ENCODE results near the gene BCKDHA. TPM values are rescaled to one million over a fixed set of nuclear protein-coding genes. Genes with fewer than 3 reads are reported as not detected.

BCKDHA gene
- total RNA-seq, 8 experiments from 2014 or later: 17.8 to 46.4 (median 35.4) TPM

DNA sequence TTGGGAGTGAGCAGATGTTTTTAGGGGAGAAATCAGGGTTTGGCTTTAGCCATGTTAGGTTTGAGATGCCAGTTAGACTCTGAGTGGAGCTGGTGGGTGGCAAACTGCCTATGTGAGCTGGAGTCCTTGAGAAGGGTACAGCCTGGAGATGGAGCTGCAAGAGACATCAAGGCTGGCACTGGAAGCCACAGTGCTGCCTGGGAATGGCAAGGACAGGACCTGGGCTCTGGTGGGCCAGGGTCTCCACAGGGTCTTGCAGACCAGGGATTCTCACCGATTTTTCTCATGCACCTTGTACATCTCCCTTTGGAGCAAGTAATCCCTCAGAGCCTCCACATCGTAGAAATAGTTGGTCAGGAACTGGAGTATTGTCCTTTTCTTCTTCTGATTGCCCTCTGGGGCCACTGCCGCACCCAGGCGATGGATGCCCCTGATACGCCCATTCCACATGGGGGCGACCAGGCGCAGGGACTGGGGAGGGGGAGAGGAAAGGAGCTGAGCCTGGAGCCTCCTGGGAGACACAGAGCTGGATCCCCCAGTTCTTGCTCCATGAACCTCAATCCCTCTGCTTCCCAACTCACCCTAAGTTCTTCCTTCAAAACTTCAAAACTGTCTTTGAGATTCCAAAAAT, 40.4 kb downstream of the BCKDHA start:
- no peak overlapping the region for H3K4me3 ChIP-seq
- peaks cover 5 to 8% of the 10 kb centered on the region in 2 donors for H3K4me1 ChIP-seq (replicated peaks in 1 of 2)
- no peak overlapping the region for H3K27ac ChIP-seq
- 85 to 100% (median 100%) methylated on average over 1 to 6 of the region's 7 CpGs; no CpG with 5 or more reads in 6 of the 10 experiments for WGBS, 10 experiments
- no peak for ATAC-seq (replicated peaks in 6 of 8)
- in situ Hi-C loops (cut with MboI; ENCODE audit: low pct_unique_long_range_greater_than_20kb in 2 of 9, low sequenced_read_pairs in 9 of 9, unreplicated experiment in 9 of 9): loop anchor here in 1 of 9 experiments (25.0 kb wide), 1 partner anchor 124 kb away; no protein-coding TSS in a partner anchor

DNA sequence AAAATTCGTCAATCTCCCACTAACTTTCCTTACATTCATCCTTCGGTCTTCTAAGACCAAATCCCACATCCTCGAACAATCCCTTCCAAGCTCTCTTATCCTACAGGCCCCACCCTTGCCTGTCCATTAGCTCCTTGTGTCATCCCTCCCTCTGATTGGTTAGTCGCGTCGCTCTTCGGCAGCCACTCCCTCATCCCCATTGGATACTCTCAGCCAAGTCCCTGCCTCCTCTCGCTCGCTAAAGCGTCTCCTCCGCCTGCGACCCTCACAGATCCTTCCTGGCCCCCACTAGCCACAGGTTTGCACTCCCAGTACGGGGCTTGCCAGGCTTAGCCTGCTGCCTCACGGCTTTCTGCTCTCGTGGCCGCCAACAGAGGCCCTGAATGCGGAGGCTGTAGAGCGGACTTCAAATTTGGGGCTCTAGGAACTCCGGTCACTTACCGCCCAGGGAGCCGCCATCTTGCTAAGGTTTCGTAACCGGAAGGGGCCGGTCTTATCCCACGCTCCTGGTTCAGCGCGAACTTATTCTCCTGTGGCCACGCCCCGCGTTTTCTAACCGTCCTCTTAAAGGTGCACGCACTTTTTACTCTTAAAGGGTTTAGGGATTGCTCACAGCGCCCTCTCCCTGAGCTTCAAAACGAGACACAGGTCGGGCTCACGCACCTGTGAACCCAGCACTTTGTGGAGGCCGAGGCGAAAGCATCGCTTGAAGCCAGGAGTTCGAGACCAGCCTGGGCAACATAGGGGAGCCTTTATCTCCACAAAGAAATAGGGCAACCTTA, 42.0 kb downstream of the BCKDHA start, which contains the start of gene DMAC2:
Gene DMAC2 (minus strand): TSS at position 472 of the 782 bp plus-strand sequence. CDS start 13 bp downstream, at position 459.
- Histone ChIP-seq H3K4me1 (replicated peaks in 1 of 2) (peaks cover 5 to 8% of the 10 kb centered on the region in 2 donors), H3K27ac (peak within 1 kb of the TSS; percentile 94), H3K4me3 (peak within 1 kb of the TSS; percentile 78 to 99 (median 92))
- in situ Hi-C loops (cut with MboI; ENCODE audit: low pct_unique_long_range_greater_than_20kb in 2 of 9, low sequenced_read_pairs in 9 of 9, unreplicated experiment in 9 of 9): loop anchor here in 3 of 9 experiments (10.0 to 25.0 kb wide), 2 partner anchors 123 to 125 kb away; no protein-coding TSS in a partner anchor
- ATAC-seq (replicated peaks in 6 of 8): peak; percentile 98 to 99 (median 99)
- WGBS, 10 experiments: 0 to 9% (median 2%) methylated on average over 3 to 19 of the region's 40 CpGs

DNA sequence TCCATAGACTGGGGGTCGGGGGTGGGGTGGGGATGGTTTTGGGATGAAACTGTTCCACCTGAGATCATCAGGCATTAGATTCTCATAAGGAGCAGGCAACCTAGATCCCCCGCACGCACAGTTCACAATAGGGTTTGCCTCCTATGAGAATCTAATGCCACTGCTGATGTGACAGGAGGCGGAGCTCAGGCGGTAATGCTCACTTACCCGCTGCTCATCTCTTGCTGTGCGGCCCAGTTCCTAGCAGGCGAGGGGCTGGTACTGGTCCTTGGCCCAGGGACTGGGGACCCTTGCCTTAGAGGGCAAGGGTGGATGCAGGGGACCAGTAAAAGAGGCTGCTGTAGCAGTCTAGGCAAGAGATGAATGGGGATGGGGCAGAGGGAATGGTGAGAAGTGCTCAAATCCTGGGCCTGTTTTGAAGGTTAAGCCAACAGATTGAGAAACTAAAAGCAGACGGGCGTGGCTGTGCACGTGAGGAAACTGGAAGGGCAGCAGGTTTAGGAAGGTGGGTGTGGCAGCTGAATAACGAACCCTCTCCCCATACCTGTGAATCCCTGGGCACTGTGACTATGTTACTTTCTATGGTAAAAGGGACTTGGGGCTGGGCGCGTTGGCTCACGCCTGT, 43.8 kb downstream of the BCKDHA start:
- peaks cover 5 to 8% of the 10 kb centered on the region in 2 donors for H3K4me1 ChIP-seq (replicated peaks in 1 of 2)
- in situ Hi-C loops (cut with MboI; ENCODE audit: low pct_unique_long_range_greater_than_20kb in 2 of 9, low sequenced_read_pairs in 9 of 9, unreplicated experiment in 9 of 9): loop anchor here in 3 of 9 experiments (10.0 to 25.0 kb wide), 2 partner anchors 121 to 123 kb away; no protein-coding TSS in a partner anchor
- no peak overlapping the region for H3K27ac ChIP-seq
- WGBS, 10 experiments: 0 to 100% (median 72%) methylated on average over 1 to 8 of the region's 15 CpGs; no CpG with 5 or more reads in 3 of the 10 experiments
- H3K4me3 ChIP-seq: no peak overlapping the region
- ATAC-seq (replicated peaks in 6 of 8): no peak

DNA sequence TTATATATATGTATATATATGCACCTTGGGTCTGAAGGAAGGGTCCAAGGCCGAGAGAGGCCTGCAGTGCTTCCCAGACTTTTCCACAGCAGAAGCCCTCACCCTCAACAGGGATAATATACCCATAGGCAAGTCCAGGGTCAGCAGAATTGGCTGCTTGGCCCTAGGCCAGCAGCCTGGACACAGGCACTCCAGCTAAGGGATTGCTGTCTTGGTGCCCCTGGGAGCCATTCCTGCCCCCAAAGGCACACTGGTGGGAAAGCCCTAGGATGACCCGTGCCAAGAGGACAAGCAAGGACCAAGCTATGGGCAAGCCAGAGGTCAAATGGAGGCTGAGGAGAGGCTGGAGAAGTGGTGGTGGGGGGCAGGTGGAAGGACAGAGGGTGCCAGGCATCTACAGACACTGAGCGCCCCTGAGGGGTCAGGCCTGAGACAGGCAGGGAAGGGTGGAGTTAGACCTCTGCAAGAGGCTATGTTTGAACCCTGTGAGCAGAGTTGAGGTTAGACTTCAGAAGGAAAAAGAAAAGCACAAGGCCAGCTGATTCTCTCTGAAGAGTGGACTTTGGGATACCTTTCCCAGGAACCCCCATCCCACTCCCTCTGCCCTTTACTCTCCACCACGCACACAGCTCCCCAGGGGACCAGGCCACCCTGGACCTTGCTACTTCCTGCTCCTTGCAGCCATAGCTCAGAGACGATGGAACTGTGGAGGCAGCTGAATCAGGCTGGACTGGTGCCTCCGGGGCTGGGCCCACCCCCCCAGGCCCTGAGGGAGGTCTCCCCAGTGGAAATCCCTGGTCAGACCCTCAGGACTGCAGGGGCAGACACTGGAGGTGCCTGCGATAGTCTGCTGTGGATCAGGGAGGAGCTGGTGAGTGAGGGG, 45.1 kb downstream of the BCKDHA start, which contains the start of gene ERICH4:
Gene ERICH4 (plus strand): TSS at position 684 of the 883 bp plus-strand sequence. CDS start 14 bp downstream, at position 698.
- WGBS, 10 experiments: 40 to 100% (median 65%) methylated on average over 1 to 2 of the region's 7 CpGs; no CpG with 5 or more reads in 4 of the 10 experiments
- in situ Hi-C loops (cut with MboI; ENCODE audit: low pct_unique_long_range_greater_than_20kb in 2 of 9, low sequenced_read_pairs in 9 of 9, unreplicated experiment in 9 of 9): loop anchor here in 3 of 9 experiments (10.0 to 25.0 kb wide), 2 partner anchors 120 to 122 kb away; no protein-coding TSS in a partner anchor
- Histone ChIP-seq H3K4me1 (replicated peaks in 1 of 2) (peaks cover 5 to 8% of the 10 kb centered on the region in 2 donors), H3K27ac (no peak within 1 kb of the TSS), H3K4me3 (no peak within 1 kb of the TSS)
- ATAC-seq (replicated peaks in 6 of 8): no peak

DNA sequence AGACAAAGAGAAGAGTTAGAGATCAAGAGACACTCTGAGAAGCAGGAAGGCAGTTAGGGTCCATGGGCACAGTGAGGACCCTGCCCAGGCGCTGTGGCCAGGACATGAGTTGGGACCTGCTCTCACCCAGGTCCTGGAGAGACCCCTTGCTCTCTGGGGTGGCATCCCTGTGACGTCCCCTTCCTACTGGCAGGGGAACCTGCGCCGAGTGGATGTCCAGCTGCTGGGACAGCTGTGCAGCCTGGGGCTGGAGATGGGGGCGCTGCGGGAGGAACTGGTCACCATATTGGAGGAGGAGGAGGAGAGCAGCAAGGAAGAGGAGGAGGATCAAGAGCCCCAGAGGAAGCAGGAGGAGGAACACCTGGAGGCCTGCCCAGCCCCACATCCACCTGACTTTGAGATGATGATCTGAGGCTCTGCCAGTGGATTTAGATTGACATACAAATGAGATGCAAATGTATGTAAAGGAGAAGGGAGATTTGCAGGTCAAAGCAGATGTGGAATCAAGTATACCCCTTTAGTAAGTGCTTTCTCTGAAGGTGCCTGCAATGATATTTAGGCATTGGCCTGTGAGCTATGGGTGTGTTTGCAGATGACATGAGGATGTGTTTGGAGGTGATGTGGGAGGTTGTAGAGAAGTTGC, 46.3 kb downstream of the BCKDHA start:
- ATAC-seq (replicated peaks in 6 of 8): no peak
- 6 to 100% (median 57%) methylated on average over 1 to 5 of the region's 6 CpGs; no CpG with 5 or more reads in 2 of the 10 experiments for WGBS, 10 experiments
- H3K4me1 ChIP-seq (replicated peaks in 1 of 2): peaks cover 0 to 3% of the 10 kb centered on the region in 2 donors
- in situ Hi-C loops (cut with MboI; ENCODE audit: low pct_unique_long_range_greater_than_20kb in 2 of 9, low sequenced_read_pairs in 9 of 9, unreplicated experiment in 9 of 9): loop anchor here in 3 of 9 experiments (10.0 to 25.0 kb wide), 2 partner anchors 118 to 121 kb away; no protein-coding TSS in a partner anchor
- H3K4me3 ChIP-seq: no peak overlapping the region
- no peak overlapping the region for H3K27ac ChIP-seq

DNA sequence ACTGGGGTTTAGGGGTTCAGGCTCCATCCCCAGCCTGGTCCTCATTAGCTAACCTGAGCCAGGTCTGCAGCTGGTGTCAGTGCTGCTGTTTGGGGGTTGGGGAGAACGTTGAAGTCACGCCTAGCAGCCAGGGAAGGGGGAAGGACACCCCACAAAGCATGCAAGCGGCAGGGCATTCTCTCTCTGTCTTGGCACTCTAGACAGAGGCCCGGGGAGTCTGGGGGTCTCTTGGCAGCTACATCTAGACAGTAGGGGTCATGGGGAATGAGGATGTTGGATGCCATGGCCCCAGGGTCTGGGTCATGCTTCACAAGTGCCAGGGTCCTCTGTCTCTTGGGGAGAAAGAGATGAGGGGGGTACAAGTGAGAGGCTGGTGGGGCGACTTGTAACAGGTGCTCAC, 48.0 kb downstream of the BCKDHA start:
- no peak for ATAC-seq (replicated peaks in 6 of 8)
- WGBS, 10 experiments: 20 to 80% (median 25%) methylated on average over 1 to 3 of the region's 5 CpGs; no CpG with 5 or more reads in 6 of the 10 experiments
- no peak overlapping the region for H3K27ac ChIP-seq
- H3K4me3 ChIP-seq: no peak overlapping the region
- no peaks in the 10 kb centered on the region for H3K4me1 ChIP-seq (replicated peaks in 1 of 2)
- in situ Hi-C loops (cut with MboI; ENCODE audit: low pct_unique_long_range_greater_than_20kb in 2 of 9, low sequenced_read_pairs in 9 of 9, unreplicated experiment in 9 of 9): loop anchor here in 3 of 9 experiments (10.0 to 25.0 kb wide), 2 partner anchors 117 to 119 kb away; no protein-coding TSS in a partner anchor

DNA sequence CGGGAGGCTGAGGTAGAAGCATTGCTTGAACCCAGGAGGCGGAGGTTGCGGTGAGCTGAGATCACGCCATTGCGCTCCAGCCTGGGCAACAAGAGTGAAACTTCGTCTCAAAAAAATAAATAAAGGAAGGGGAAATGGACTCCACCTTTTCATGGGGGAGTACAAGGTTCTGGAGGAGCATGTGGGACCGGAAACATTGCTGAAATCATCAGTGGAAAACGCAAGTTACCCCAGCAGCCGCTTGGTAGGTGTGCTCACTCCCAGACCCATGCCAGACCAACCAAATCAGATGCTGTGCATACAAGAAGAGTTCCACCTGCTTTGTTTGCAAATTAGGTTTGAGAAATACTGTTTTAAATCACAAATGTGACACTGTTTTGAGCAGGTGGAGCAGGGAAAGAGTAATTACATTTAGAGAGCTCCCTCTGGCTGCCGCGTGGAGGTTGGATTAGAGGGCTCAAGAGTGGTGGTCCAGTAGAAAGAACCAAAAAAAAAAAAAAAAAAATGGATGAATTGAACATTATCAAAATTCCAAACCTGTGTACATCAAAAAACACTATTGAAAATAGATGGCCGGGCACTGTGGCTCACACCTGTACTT, 50.2 kb downstream of the BCKDHA start:
- no peak overlapping the region for H3K27ac ChIP-seq
- in situ Hi-C loops (cut with MboI; ENCODE audit: low pct_unique_long_range_greater_than_20kb in 2 of 9, low sequenced_read_pairs in 9 of 9, unreplicated experiment in 9 of 9): loop anchor here in 3 of 9 experiments (10.0 to 25.0 kb wide), 2 partner anchors 114 to 117 kb away; no protein-coding TSS in a partner anchor
- no peak for ATAC-seq (replicated peaks in 6 of 8)
- no peaks in the 10 kb centered on the region for H3K4me1 ChIP-seq (replicated peaks in 1 of 2)
- 20 to 72% (median 50%) methylated on average over 1 to 9 of the region's 12 CpGs for WGBS, 10 experiments
- H3K4me3 ChIP-seq: no peak overlapping the region

DNA sequence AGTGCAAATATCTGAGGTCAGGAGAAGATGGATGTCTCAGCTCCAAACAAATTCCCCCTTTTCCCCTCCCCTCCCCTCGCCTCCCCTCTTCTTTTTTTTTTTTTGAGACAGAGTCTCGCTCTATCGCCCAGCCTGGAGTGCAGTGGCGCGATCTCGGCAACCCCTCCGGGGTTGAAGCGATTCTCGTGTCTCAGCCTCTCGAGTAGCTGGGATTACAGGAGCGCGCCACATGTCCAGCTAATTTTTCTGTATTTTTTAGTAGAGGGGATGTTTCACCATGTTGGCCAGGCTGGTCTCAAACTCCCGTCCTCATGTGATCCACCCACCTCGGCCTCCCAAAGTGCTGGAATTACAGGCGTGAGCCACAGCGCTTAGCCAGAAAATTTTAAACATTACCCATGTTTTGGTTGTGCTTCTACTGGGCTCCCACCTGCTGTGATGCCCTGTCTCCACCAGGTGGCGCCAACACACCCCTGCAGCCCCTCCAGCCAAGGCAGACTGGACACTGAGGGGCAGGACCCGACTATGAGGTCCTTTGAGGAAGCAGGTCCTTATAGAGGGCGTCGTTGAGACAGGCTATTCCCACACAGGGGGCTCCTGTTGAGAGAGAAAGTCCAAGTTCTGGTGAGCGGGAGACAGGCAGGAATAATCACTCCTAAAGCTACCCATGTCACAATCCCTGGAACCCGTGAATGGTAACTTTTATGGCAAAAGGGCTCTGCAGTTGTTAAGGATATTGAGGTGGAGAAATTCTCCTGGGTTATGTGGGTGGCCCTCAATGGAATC, 51.7 kb downstream of the BCKDHA start:
- Histone ChIP-seq H3K4me1 (replicated peaks in 1 of 2) (no peaks in the 10 kb centered on the region), H3K27ac (no peak overlapping the region), H3K4me3 (no peak overlapping the region)
- WGBS, 10 experiments: 0 to 40% (median 2%) methylated on average over 1 to 10 of the region's 22 CpGs; no CpG with 5 or more reads in 2 of the 10 experiments
- peak; percentile 93 to 99 (median 98) for ATAC-seq (replicated peaks in 6 of 8)
- in situ Hi-C loops (cut with MboI; ENCODE audit: low pct_unique_long_range_greater_than_20kb in 2 of 9, low sequenced_read_pairs in 9 of 9, unreplicated experiment in 9 of 9): loop anchor here in 3 of 9 experiments (10.0 to 25.0 kb wide), 2 partner anchors 113 to 116 kb away; no protein-coding TSS in a partner anchor

DNA sequence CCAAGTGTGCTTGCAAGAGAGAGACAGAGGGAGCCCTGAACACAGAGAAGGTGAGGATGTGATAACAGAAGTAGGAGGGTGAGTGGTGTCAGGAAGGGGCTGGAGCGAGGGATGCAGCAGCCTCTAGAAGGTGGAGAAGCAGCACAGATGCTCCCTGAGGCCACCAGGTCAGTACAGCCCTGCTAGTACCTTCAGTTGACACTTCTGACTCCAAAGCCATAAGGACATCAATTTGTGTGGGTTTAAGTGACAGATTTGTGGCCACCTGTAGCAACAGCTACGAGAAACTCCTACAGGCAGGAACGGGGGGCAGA, 52.2 kb downstream of the BCKDHA start:
- Histone ChIP-seq H3K27ac (no peak overlapping the region), H3K4me3 (no peak overlapping the region), H3K4me1 (replicated peaks in 1 of 2) (no peaks in the 10 kb centered on the region)
- 20 to 100% (median 82%) methylated on average over 2 to 3 of the region's 3 CpGs; no CpG with 5 or more reads in 5 of the 10 experiments for WGBS, 10 experiments
- in situ Hi-C loops (cut with MboI; ENCODE audit: low pct_unique_long_range_greater_than_20kb in 2 of 9, low sequenced_read_pairs in 9 of 9, unreplicated experiment in 9 of 9): loop anchor here in 4 of 9 experiments (10.0 to 25.0 kb wide), 2 partner anchors 112 to 115 kb away; no protein-coding TSS in a partner anchor
- peak in 1 of 8 experiments; percentile 9 for ATAC-seq (replicated peaks in 6 of 8)

DNA sequence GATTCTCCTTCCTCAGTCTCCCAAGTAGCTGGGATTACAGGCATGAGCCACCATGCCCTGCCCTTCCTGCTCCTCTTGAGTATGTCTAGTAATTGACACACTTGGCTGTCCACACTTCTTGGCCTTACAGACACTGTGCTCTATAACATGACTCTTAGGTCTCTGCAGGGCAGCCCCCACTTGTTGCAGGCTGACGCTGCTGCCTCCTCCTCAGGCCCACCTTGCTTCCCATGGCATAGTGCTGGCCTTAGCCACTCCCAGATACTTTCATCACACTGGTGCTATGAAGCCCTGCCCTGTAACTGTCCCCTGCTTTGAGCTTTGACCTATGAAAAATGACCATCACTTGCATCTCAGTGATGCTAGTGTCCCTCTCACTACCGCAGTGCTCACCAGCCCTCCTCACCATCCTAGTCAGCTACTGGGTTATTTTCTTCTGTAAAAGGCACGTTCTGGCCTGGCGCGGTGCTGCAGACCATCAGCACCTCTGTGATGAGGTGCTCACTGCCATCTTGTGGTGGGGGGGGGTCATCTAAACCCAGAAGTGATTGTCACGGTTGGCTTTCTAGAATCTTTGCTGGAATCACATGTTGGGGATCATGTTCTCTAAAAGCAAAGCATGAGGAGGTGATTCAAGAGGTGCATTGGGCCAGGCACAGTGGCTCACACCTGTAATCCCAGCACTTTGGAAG, 55.1 kb downstream of the BCKDHA start:
- WGBS, 10 experiments: 32 to 100% (median 55%) methylated on average over 1 to 5 of the region's 6 CpGs; no CpG with 5 or more reads in 6 of the 10 experiments
- no peak overlapping the region for H3K27ac ChIP-seq
- no peak for ATAC-seq (replicated peaks in 6 of 8)
- H3K4me1 ChIP-seq (replicated peaks in 1 of 2): no peaks in the 10 kb centered on the region
- no peak overlapping the region for H3K4me3 ChIP-seq
- in situ Hi-C loops (cut with MboI; ENCODE audit: low pct_unique_long_range_greater_than_20kb in 2 of 9, low sequenced_read_pairs in 9 of 9, unreplicated experiment in 9 of 9): loop anchor here in 1 of 9 experiments (25.0 kb wide), 1 partner anchor 110 kb away; no protein-coding TSS in a partner anchor
